HEK293 (cell line): Measurements from ENCODE around the gene ATP5F1D.

Experiments used
- ZBTB48 ChIP-seq: fragments of 450-650 bp; formaldehyde crosslinking; IDR thresholded peaks from 2 replicates; pipeline ENCODE4 v1.5.1; 2016; ENCODE audit warnings: missing biosample characterization, missing genetic modification characterization
- ZFP41 ChIP-seq: fragments of 450-650 bp; formaldehyde crosslinking; IDR thresholded peaks from 2 replicates; pipeline ENCODE4 v1.5.1; 2016; ENCODE audit warnings: missing biosample characterization, missing genetic modification characterization, borderline replicate concordance
- TF ChIP-seq, protein P1 (sequence below): fragments of 450-650 bp; formaldehyde crosslinking; IDR thresholded peaks from 2 replicates; pipeline ENCODE4 v1.5.1; 2016; ENCODE audit warnings: missing biosample characterization, missing genetic modification characterization
- TF ChIP-seq, protein P2 (sequence below): sonication (generic); formaldehyde crosslinking; IDR thresholded peaks from 2 replicates; pipeline ENCODE4 v1.8.1; 2022; ENCODE audit warnings: mild to moderate bottlenecking, moderate library complexity, missing genetic modification reagents

- TF ChIP-seq, protein P1, sequence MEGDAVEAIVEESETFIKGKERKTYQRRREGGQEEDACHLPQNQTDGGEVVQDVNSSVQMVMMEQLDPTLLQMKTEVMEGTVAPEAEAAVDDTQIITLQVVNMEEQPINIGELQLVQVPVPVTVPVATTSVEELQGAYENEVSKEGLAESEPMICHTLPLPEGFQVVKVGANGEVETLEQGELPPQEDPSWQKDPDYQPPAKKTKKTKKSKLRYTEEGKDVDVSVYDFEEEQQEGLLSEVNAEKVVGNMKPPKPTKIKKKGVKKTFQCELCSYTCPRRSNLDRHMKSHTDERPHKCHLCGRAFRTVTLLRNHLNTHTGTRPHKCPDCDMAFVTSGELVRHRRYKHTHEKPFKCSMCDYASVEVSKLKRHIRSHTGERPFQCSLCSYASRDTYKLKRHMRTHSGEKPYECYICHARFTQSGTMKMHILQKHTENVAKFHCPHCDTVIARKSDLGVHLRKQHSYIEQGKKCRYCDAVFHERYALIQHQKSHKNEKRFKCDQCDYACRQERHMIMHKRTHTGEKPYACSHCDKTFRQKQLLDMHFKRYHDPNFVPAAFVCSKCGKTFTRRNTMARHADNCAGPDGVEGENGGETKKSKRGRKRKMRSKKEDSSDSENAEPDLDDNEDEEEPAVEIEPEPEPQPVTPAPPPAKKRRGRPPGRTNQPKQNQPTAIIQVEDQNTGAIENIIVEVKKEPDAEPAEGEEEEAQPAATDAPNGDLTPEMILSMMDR (tag by site-specific recombination), result no peak
- TF ChIP-seq ZFP41 (tag by site-specific recombination) (no peak), ZBTB48 (tag by site-specific recombination) (no peak)
- TF ChIP-seq, protein P2, sequence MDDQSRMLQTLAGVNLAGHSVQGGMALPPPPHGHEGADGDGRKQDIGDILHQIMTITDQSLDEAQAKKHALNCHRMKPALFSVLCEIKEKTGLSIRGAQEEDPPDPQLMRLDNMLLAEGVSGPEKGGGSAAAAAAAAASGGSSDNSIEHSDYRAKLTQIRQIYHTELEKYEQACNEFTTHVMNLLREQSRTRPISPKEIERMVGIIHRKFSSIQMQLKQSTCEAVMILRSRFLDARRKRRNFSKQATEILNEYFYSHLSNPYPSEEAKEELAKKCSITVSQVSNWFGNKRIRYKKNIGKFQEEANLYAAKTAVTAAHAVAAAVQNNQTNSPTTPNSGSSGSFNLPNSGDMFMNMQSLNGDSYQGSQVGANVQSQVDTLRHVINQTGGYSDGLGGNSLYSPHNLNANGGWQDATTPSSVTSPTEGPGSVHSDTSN (CRISPR knock-in tag), result no peak
Measured at GRCh38 chr19:1287354-1288225, 46.0 kb downstream of the ATP5F1D start.
